H1 (cell line): ENCODE measurements around the gene SNX32. TPM values are rescaled to one million over a fixed set of nuclear protein-coding genes. Genes with fewer than 3 reads are reported as not detected.

Experiments used
- CTCF ChIA-PET: fragments of 300-600 bp; sonication (Branson Sonifier 250); formaldehyde crosslinking; loops from one replicate; lab custom pipeline; 2021; ENCODE audit not compliant: partially characterized antibody; lab: Charles Lee
- POLR2A ChIA-PET: fragments of 300-600 bp; sonication (Branson Sonifier 250); formaldehyde crosslinking; loops from one replicate; lab custom pipeline; 2021; ENCODE audit warnings: inconsistent platforms; ENCODE audit not compliant: partially characterized antibody; lab: Charles Lee
- DNase-seq, 2 experiments: peaks; one replicate each; pipeline versions ENCODE4 v3.0.0 to v3.0.0-alpha.2; 2010 to 2022; ENCODE audit warnings: low spot score in 2 of 2, low read depth in 1 of 2, mixed read lengths in 1 of 2
- FAIRE-seq: peaks from 2 replicates; lab custom pipeline; 2011; peaks lifted over from hg19 to GRCh38; lab: Jason Lieb, UNC
- H2AFZ ChIP-seq: 2 replicates; pipeline ENCODE4 v1.8.1; 2012; ENCODE audit warnings: low read length, inconsistent platforms
- H2AK5ac ChIP-seq: 2 replicates; pipeline ENCODE4 v1.6.1; 2013; ENCODE audit warnings: low read depth, low read length
- H2BK120ac ChIP-seq: replicated peaks from 2 replicates; pipeline ENCODE3; 2013; ENCODE audit warnings: low read depth, low read length, inconsistent platforms
- H2BK12ac ChIP-seq: 2 replicates; pipeline ENCODE4 v1.6.1; 2013; ENCODE audit warnings: low read depth, low read length
- H2BK15ac ChIP-seq: 2 replicates; pipeline ENCODE4 v1.6.1; 2013; ENCODE audit warnings: low read length
- H2BK20ac ChIP-seq: 2 replicates; pipeline ENCODE4 v1.6.1; 2013; ENCODE audit warnings: low read length
- H2BK5ac ChIP-seq: 2 replicates; pipeline ENCODE4 v1.6.1; 2013; ENCODE audit warnings: low read depth, low read length
- H3K14ac ChIP-seq: 2 replicates; pipeline ENCODE4 v1.6.1; 2013; ENCODE audit warnings: inconsistent platforms; ENCODE audit not compliant: insufficient read length
- H3K18ac ChIP-seq: 2 replicates; pipeline ENCODE4 v1.6.1; 2013; ENCODE audit warnings: low read length; ENCODE audit errors: extremely low read depth
- H3K23ac ChIP-seq: 2 replicates; pipeline ENCODE4 v1.6.1; 2013; ENCODE audit warnings: inconsistent platforms; ENCODE audit not compliant: insufficient read length
- H3K23me2 ChIP-seq: 2 replicates; pipeline ENCODE4 v1.6.1; 2013; ENCODE audit warnings: low read depth, low read length
- H3K27ac ChIP-seq: 2 replicates; pipeline ENCODE4 v1.6.1; 2011; ENCODE audit warnings: low read depth, low read length, inconsistent platforms
- H3K27me3 ChIP-seq, 4 experiments: replicated peaks in 1 of 4; 1 replicate in 1 of 4; 2 replicates in 3 of 4; pipeline versions ENCODE4 v1.6.1 to v1.8.1; 2011 to 2013; ENCODE audit warnings: low read length in 3 of 4, mild to moderate bottlenecking in 3 of 4, inconsistent platforms in 2 of 4, mixed read lengths in 2 of 4, moderate library complexity in 1 of 4; ENCODE audit not compliant: control insufficient read depth in 3 of 4, insufficient read depth in 3 of 4; ENCODE audit errors: extremely low read depth in 1 of 4
- H3K36me3 ChIP-seq, 4 experiments: 2 replicates each; pipeline versions ENCODE4 v1.6.1 to v1.8.1; 2011 to 2013; ENCODE audit warnings: mild to moderate bottlenecking in 4 of 4, low read length in 3 of 4, moderate library complexity in 2 of 4, control low read depth in 1 of 4, inconsistent platforms in 1 of 4; ENCODE audit not compliant: insufficient read depth in 4 of 4, control insufficient read depth in 2 of 4
- H3K4ac ChIP-seq: replicated peaks from 2 replicates; pipeline ENCODE3; 2013; ENCODE audit warnings: low read length, low read depth, mixed read lengths, inconsistent platforms; ENCODE audit not compliant: insufficient read length
- H3K4me1 ChIP-seq, 4 experiments: replicated peaks in 1 of 4; 1 replicate in 1 of 4; 2 replicates in 3 of 4; pipeline versions ENCODE4 v1.6.1 to v1.8.1; 2011 to 2013; ENCODE audit warnings: low read length in 3 of 4, inconsistent platforms in 2 of 4, mixed read lengths in 1 of 4; ENCODE audit not compliant: insufficient read depth in 4 of 4, control insufficient read depth in 3 of 4
- H3K4me2 ChIP-seq, 2 experiments: 2 replicates each; pipeline versions ENCODE4 v1.6.1 to v1.8.1; 2011 to 2013; ENCODE audit warnings: low read depth in 2 of 2, low read length in 2 of 2, control low read depth in 1 of 2, inconsistent platforms in 1 of 2, mild to moderate bottlenecking in 1 of 2; ENCODE audit not compliant: insufficient read depth in 1 of 2
- H3K4me3 ChIP-seq, 4 experiments: fragments of 200-600, 300-600 bp in 1 of 4; sonication (generic), shearing (Covaris generic), sonication (Bioruptor Twin) in 1 of 4; 2 replicates each; pipeline versions ENCODE4 v1.5.1 to v1.8.1; 2011 to 2016; ENCODE audit warnings: low read length in 4 of 4, low read depth in 3 of 4, control low read depth in 2 of 4, inconsistent platforms in 2 of 4, mild to moderate bottlenecking in 2 of 4, mixed read lengths in 1 of 4, moderate library complexity in 1 of 4; ENCODE audit not compliant: insufficient read depth in 2 of 4; ENCODE audit errors: extremely low read depth in 1 of 4
- H3K56ac ChIP-seq: replicated peaks from 2 replicates; pipeline ENCODE3; 2013; ENCODE audit warnings: low read depth, mild to moderate bottlenecking, mixed read lengths, low read length, inconsistent platforms; ENCODE audit not compliant: insufficient read length
- H3K79me1 ChIP-seq: 2 replicates; pipeline ENCODE4 v1.6.1; 2013; ENCODE audit warnings: low read depth, low read length, control low read depth
- H3K79me2 ChIP-seq, 2 experiments: 2 replicates each; pipeline versions ENCODE4 v1.6.1 to v1.8.1; 2012 to 2013; ENCODE audit warnings: low read length in 2 of 2, mild to moderate bottlenecking in 2 of 2, inconsistent platforms in 1 of 2; ENCODE audit not compliant: insufficient read depth in 2 of 2, control insufficient read depth in 1 of 2
- H3K9ac ChIP-seq, 4 experiments: replicated peaks in 1 of 4; 1 replicate in 1 of 4; 2 replicates in 3 of 4; pipeline versions ENCODE4 v1.6.1 to v1.8.1; 2011 to 2013; ENCODE audit warnings: low read depth in 3 of 4, low read length in 3 of 4, control low read depth in 2 of 4, mild to moderate bottlenecking in 2 of 4, moderate library complexity in 2 of 4, inconsistent platforms in 1 of 4; ENCODE audit errors: extremely low read depth in 1 of 4
- H3K9me3 ChIP-seq, 2 experiments: 2 replicates each; pipeline versions ENCODE4 v1.6.1 to v1.8.1; 2012 to 2013; ENCODE audit warnings: mild to moderate bottlenecking in 2 of 2, moderate library complexity in 2 of 2, control low read depth in 1 of 2, inconsistent platforms in 1 of 2, low read depth in 1 of 2, low read length in 1 of 2, mixed read lengths in 1 of 2; ENCODE audit not compliant: insufficient read depth in 2 of 2
- H4K20me1 ChIP-seq, 2 experiments: replicated peaks in 1 of 2; 2 replicates each; pipeline versions ENCODE3 to v1.8.1; 2011 to 2013; ENCODE audit warnings: inconsistent platforms in 2 of 2, low read length in 2 of 2, mild to moderate bottlenecking in 1 of 2; ENCODE audit not compliant: insufficient read depth in 2 of 2, control insufficient read depth in 1 of 2
- H4K5ac ChIP-seq: 2 replicates; pipeline ENCODE4 v1.6.1; 2013; ENCODE audit warnings: low read length, low read depth, mixed read lengths, inconsistent platforms; ENCODE audit not compliant: insufficient read length
- H4K8ac ChIP-seq: 2 replicates; pipeline ENCODE4 v1.8.0; 2013; ENCODE audit warnings: mild to moderate bottlenecking, moderate library complexity, low read length, inconsistent platforms; ENCODE audit not compliant: insufficient read depth; ENCODE audit errors: extremely low read depth
- H4K91ac ChIP-seq: replicated peaks from 2 replicates; pipeline ENCODE3; 2013; ENCODE audit warnings: low read length, mixed read lengths, inconsistent platforms; ENCODE audit not compliant: insufficient read length
- PHF8 ChIP-seq: fragments of 200-600 bp; sonication (generic); conservative IDR thresholded peaks from 2 replicates; pipeline ENCODE4 v1.7.1; 2012; ENCODE audit warnings: low read depth, mild to moderate bottlenecking, inconsistent platforms, low read length, moderate library complexity
- RFX5 ChIP-seq: IDR thresholded peaks from 2 replicates; pipeline ENCODE4 v1.6.1; 2011; ENCODE audit warnings: low read depth, low read length, improper control_type of control experiment, borderline replicate concordance
- SAP30 ChIP-seq: fragments of 300-600 bp; sonication (generic); IDR thresholded peaks from 2 replicates; pipeline ENCODE4 v1.7.1; 2012; ENCODE audit warnings: low read length, moderate library complexity, mild to moderate bottlenecking, inconsistent platforms; ENCODE audit not compliant: insufficient read depth, insufficient replicate concordance
- SUZ12 ChIP-seq: fragments of 200-600 bp; sonication (generic); IDR thresholded peaks from 2 replicates; pipeline ENCODE4 v1.6.1; 2012; ENCODE audit warnings: mild to moderate bottlenecking, inconsistent platforms, low read length, moderate library complexity, mixed read lengths
- TEAD4 ChIP-seq: IDR thresholded peaks from 2 replicates; pipeline ENCODE4 v1.6.1; 2012; ENCODE audit warnings: low read depth, low read length, inconsistent platforms, mixed read lengths
- WGBS, 2 experiments: shearing (Covaris generic) in 1 of 2; methylation state at CpG; one replicate each; pipeline versions ENCODE4 v1.1.6 to v1.1.7; 2013 to 2015; ENCODE audit warnings: low lambda C conversion rate in 2 of 2, mixed read lengths in 2 of 2, inconsistent platforms in 1 of 2, low coverage in 1 of 2, missing lambda C conversion rate in 1 of 2; ENCODE audit not compliant: insufficient replicate concordance in 2 of 2, insufficient coverage in 1 of 2, insufficient read length in 1 of 2; ENCODE audit errors: extremely low coverage in 1 of 2, missing lambda C conversion rate in 1 of 2; 5-methylcytosine and 5-hydroxymethylcytosine counted together
- polyA plus RNA-seq, 7 experiments: library from polyadenylated mRNA; depleted of rRNA in 3 of 7; stranded (reverse) in 5 of 7; unstranded in 2 of 7; fragments of >200 nt in 5 of 7; fragments of 200-250 nt in 2 of 7; gene quantifications; 1 replicate in 5 of 7; 2 replicates in 1 of 7; 4 replicates in 1 of 7; pipeline versions ENCODE4 v1.2.1 to v1.2.3, GENCODE V29; 2011 to 2013; ENCODE audit warnings: missing spikeins in 2 of 7, mixed read lengths in 2 of 7
- total RNA-seq: library from RNA; stranded (reverse); fragmentation: NEBNext Ultra II Directional; extraction: Animal tissue kit (Norgen Biotek cat#: 25700); gene quantifications from 2 replicates; pipeline ENCODE4 v1.2.1, GENCODE V29; 2021
- TF ChIP-seq, protein P1 (sequence below), 3 experiments: IDR thresholded peaks; 1 replicate in 2 of 3; 2 replicates in 1 of 3; pipeline versions ENCODE4 v1.5.1 to v1.6.1; 2011; ENCODE audit warnings: low read length in 3 of 3, mild to moderate bottlenecking in 3 of 3, inconsistent platforms in 2 of 3, low read depth in 1 of 3, moderate library complexity in 1 of 3; ENCODE audit not compliant: insufficient read depth in 1 of 3; ENCODE audit errors: control extremely low read depth in 1 of 3

The SNX32 gene
- total and polyA plus RNA-seq, 2 of the 8 experiments (the other 6 are each of a cell fraction or from before 2014, with no cell fraction given), result 0.76 to 2.2 TPM

GRCh38 chr11:65787649-65788622, 45.8 kb upstream of the SNX32 start:
- peak overlapping the region; percentile 54 for H3K4ac ChIP-seq
- ChIA-PET CTCF (interaction anchor here (0.7 to 12.7 kb wide), 17 partner anchors 9 to 109 kb away, joined by 3 to 128 read pairs (median 4); partner anchors contain the start of genes AP5B1 and MUS81), POLR2A (interaction anchor here (0.8 to 3.6 kb wide), 12 partner anchors 8 to 121 kb away, joined by 3 to 20 read pairs (median 5); partner anchors contain the start of genes FIBP and MUS81)
- no peak overlapping the region for H4K91ac ChIP-seq
- H3K23ac ChIP-seq, result no peak overlapping the region
- no peak overlapping the region for H4K5ac ChIP-seq
- no peak overlapping the region for H3K14ac ChIP-seq
- H2AFZ ChIP-seq, result 0 out of 2 replicates have a peak overlapping the region, but pooled peaks have one; percentile 10
- H3K9me3 ChIP-seq, result no peaks in the 10 kb centered on the region
- H3K4me3 ChIP-seq, result peak overlapping the region; percentile 60 to 72 (median 64)
- no peaks in the 10 kb centered on the region for H3K36me3 ChIP-seq
- H3K79me2 ChIP-seq, result no peaks in the 10 kb centered on the region
- peaks cover 15% of the 10 kb centered on the region; the same call in 1 of the 2 replicates for H3K23me2 ChIP-seq
- peak overlapping the region; percentile 48 for H3K18ac ChIP-seq
- H3K4me2 ChIP-seq, result peak overlapping the region; percentile 83 to 98
- 0 out of 2 replicates have a peak overlapping the region, but pooled peaks have one; percentile 17 for H2AK5ac ChIP-seq
- no peak for FAIRE-seq
- peaks cover 0 to 3% of the 10 kb centered on the region in 2 experiments for H4K20me1 ChIP-seq
- H3K27me3 ChIP-seq, result peaks cover 20 to 51% (median 44%) of the 10 kb centered on the region in 4 experiments
- H2BK120ac ChIP-seq, result no peak overlapping the region
- H2BK12ac ChIP-seq, result 0 out of 2 replicates have a peak overlapping the region, but pooled peaks have one; percentile 54
- peak overlapping the region; percentile 89; the same call in 1 of the 2 replicates for H2BK20ac ChIP-seq
- peaks cover 14 to 34% (median 24%) of the 10 kb centered on the region in 4 experiments for H3K4me1 ChIP-seq
- 0 out of 2 replicates have a peak, but pooled peaks cover 3% of the 10 kb centered on the region for H3K79me1 ChIP-seq
- H3K27ac ChIP-seq, result no peak overlapping the region
- peak overlapping the region; percentile 66; the same call in 1 of the 2 replicates for H2BK5ac ChIP-seq
- 0 out of 2 replicates have a peak overlapping the region, but pooled peaks have one; percentile 75 for H2BK15ac ChIP-seq
- peak overlapping the region in 3 of 4 experiments; percentile 21 to 58 (median 55); a peak in 3 of 7 replicates for H3K9ac ChIP-seq
- H3K56ac ChIP-seq, result peak overlapping the region; percentile 6
- peak overlapping the region; percentile 94; the same call in 1 of the 2 replicates for H4K8ac ChIP-seq
- peak; percentile 47 to 80 for DNase-seq
- WGBS, 2 experiments, result 2% methylated on average over 26 of the region's 64 CpGs; no CpG with 5 or more reads in 1 of the 2 experiments
- no peak for TF ChIP-seq TEAD4
- no peak for TF ChIP-seq SAP30
- TF ChIP-seq, protein P1, sequence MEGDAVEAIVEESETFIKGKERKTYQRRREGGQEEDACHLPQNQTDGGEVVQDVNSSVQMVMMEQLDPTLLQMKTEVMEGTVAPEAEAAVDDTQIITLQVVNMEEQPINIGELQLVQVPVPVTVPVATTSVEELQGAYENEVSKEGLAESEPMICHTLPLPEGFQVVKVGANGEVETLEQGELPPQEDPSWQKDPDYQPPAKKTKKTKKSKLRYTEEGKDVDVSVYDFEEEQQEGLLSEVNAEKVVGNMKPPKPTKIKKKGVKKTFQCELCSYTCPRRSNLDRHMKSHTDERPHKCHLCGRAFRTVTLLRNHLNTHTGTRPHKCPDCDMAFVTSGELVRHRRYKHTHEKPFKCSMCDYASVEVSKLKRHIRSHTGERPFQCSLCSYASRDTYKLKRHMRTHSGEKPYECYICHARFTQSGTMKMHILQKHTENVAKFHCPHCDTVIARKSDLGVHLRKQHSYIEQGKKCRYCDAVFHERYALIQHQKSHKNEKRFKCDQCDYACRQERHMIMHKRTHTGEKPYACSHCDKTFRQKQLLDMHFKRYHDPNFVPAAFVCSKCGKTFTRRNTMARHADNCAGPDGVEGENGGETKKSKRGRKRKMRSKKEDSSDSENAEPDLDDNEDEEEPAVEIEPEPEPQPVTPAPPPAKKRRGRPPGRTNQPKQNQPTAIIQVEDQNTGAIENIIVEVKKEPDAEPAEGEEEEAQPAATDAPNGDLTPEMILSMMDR (IDR thresholded peaks at IDR 0.05; ENCODE audit: control extremely low read depth in 1 of 3, insufficient read depth in 1 of 3, low read depth in 1 of 3, low read length in 3 of 3), result no peak
- TF ChIP-seq SUZ12, result peak; percentile 44; the same call in 1 of the 2 replicates
- TF ChIP-seq RFX5, result no peak
- 0 out of 2 replicates have a peak, but pooled peaks have one; percentile 32 for TF ChIP-seq PHF8
